Tibial nerve (tissue), 3 donors: ENCODE data around the gene TNFRSF19.

Source experiments
- CTCF ChIP-seq, 5 experiments: fragments of 200-600 bp in 3 of 5; fragments of 450-650 bp in 2 of 5; sonication (generic) in 3 of 5; IDR thresholded peaks; one replicate each; pipeline ENCODE4 v1.5.1; 2016 to 2019; ENCODE audit warnings: antibody characterized with exemption in 5 of 5, mild to moderate bottlenecking in 3 of 5, moderate library complexity in 2 of 5
- POLR2A ChIP-seq, 2 donors: fragments of 450-650 bp; IDR thresholded peaks; one replicate each; pipeline ENCODE4 v1.6.1; 2017; ENCODE audit warnings: antibody characterized with exemption in 2 of 2, mild to moderate bottlenecking in 2 of 2, moderate library complexity in 2 of 2

GRCh38 chr13:23645851-23646250, 75.6 kb downstream of the TNFRSF19 start:
- TF ChIP-seq POLR2A (IDR thresholded peaks at IDR 0.05) (no peak), CTCF (IDR thresholded peaks at IDR 0.05) (no peak)
